Lung (tissue), 12 donors: Measurements from ENCODE around the gene PRKCE. TPM values are rescaled to one million over a fixed set of nuclear protein-coding genes. Genes with fewer than 3 reads are reported as not detected.

Experiments
- ATAC-seq: fragments of 200-7000 bp; cut with Tn5 transposase; one replicate; pipeline ENCODE4 v1.9.1; 2020; ENCODE audit warnings: moderate number of reproducible peaks; ENCODE audit not compliant: insufficient read depth, low FRiP score
- DNase-seq, 3 donors: peaks; one replicate each; pipeline ENCODE4 v3.0.0-alpha.2; 2013 to 2017
- H3K27ac ChIP-seq, 2 donors: one replicate each; pipeline ENCODE4 v1.5.1; 2013; ENCODE audit warnings: mild to moderate bottlenecking in 2 of 2, moderate library complexity in 2 of 2, control low read depth in 1 of 2, inconsistent platforms in 1 of 2, low read depth in 1 of 2, low read length in 1 of 2
- H3K27me3 ChIP-seq, 3 donors: one replicate each; pipeline ENCODE4 v1.5.1; 2013; ENCODE audit warnings: low read length in 2 of 3; ENCODE audit not compliant: control insufficient read depth in 3 of 3, insufficient read depth in 3 of 3
- H3K36me3 ChIP-seq, 4 donors: one replicate each; pipeline ENCODE4 v1.5.1; 2013; ENCODE audit warnings: low read length in 4 of 4, mild to moderate bottlenecking in 1 of 4, moderate library complexity in 1 of 4; ENCODE audit not compliant: control insufficient read depth in 4 of 4, insufficient read depth in 4 of 4
- H3K4me1 ChIP-seq, 5 donors: one replicate each; pipeline ENCODE4 v1.5.1; 2013; ENCODE audit warnings: low read length in 5 of 5, mild to moderate bottlenecking in 2 of 5, moderate library complexity in 1 of 5; ENCODE audit not compliant: control insufficient read depth in 5 of 5, insufficient read depth in 5 of 5
- H3K4me3 ChIP-seq: one replicate; pipeline ENCODE4 v1.5.1; 2013; ENCODE audit warnings: mild to moderate bottlenecking, control low read depth, moderate library complexity
- H3K9ac ChIP-seq, 2 donors: one replicate each; pipeline ENCODE4 v1.5.1; 2013; ENCODE audit warnings: low read length in 2 of 2, control low read depth in 1 of 2; ENCODE audit not compliant: insufficient read depth in 1 of 2
- H3K9me3 ChIP-seq, 4 donors: one replicate each; pipeline ENCODE4 v1.5.1; 2013; ENCODE audit warnings: low read length in 3 of 4, mild to moderate bottlenecking in 1 of 4, moderate library complexity in 1 of 4; ENCODE audit not compliant: control insufficient read depth in 4 of 4, insufficient read depth in 3 of 4
- WGBS, 2 donors: extraction: QIAGEN DNeasy Blood & Tissue Kit; methylation state at CpG; one replicate each; pipeline ENCODE4 v1.1.7; 2013; 5-methylcytosine and 5-hydroxymethylcytosine counted together
- polyA plus RNA-seq, 2 donors: library from polyadenylated mRNA; stranded (reverse); fragments of 200-250 nt; gene quantifications; one replicate each; pipeline ENCODE4 v1.2.1, GENCODE V29; 2013
- total RNA-seq, 2 donors: library from RNA; depleted of rRNA in 1 of 2; stranded (reverse); fragments of >200 nt in 1 of 2; gene quantifications; one replicate each; pipeline ENCODE4 v1.2.1, GENCODE V29; 2014 to 2021
- TF ChIP-seq, protein P1 (sequence below): IDR thresholded peaks from 2 replicates; pipeline ENCODE4 v1.5.1; 2012; ENCODE audit warnings: mild to moderate bottlenecking; ENCODE audit errors: control extremely low read depth, extremely low read depth
- donor health status: control.
- donor health status: control.
- donor health status: Bipolar disorder and iron deficiency.
- donor health status: healthy.
- donor health status: DM: yes; HTN: yes; CAD: no.

Gene PRKCE
- total and polyA plus RNA-seq, 4 donors: 12.5 to 82.2 (median 32.1) TPM

DNA sequence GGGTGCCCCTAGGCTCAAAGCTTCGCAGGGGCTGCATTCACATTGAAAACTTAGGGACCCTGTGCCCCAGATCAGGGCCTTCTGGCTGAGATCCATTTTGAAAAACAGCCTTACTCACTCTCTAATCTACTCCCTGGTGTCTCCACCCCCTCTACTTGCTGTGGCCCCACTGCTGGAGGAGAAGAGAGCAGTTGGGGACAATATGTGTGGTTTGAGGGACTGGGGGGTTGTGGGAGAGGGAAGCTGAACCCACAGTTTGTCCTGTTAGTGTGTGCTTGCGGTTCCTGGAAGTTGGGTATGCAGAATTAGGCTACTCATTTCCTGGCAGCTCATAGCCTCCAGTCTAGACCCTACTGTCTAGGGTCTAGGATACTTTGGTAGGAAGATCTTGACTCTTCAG is 211.4 kb downstream of the PRKCE start:
- Histone ChIP-seq H3K27ac (no peak overlapping the region), H3K4me3 (no peak overlapping the region), H3K9me3 (no peaks in the 10 kb centered on the region), H3K9ac (no peak overlapping the region), H3K36me3 (peaks cover 0 to 2% (median 0%) of the 10 kb centered on the region in 4 donors), H3K4me1 (peaks cover 6 to 46% (median 15%) of the 10 kb centered on the region in 5 donors), H3K27me3 (no peaks in the 10 kb centered on the region)
- WGBS, 2 donors: 40 to 55% methylated on average over 2 of the region's 2 CpGs
- ATAC-seq (no peak), DNase-seq (no peak)
- TF ChIP-seq, protein P1, sequence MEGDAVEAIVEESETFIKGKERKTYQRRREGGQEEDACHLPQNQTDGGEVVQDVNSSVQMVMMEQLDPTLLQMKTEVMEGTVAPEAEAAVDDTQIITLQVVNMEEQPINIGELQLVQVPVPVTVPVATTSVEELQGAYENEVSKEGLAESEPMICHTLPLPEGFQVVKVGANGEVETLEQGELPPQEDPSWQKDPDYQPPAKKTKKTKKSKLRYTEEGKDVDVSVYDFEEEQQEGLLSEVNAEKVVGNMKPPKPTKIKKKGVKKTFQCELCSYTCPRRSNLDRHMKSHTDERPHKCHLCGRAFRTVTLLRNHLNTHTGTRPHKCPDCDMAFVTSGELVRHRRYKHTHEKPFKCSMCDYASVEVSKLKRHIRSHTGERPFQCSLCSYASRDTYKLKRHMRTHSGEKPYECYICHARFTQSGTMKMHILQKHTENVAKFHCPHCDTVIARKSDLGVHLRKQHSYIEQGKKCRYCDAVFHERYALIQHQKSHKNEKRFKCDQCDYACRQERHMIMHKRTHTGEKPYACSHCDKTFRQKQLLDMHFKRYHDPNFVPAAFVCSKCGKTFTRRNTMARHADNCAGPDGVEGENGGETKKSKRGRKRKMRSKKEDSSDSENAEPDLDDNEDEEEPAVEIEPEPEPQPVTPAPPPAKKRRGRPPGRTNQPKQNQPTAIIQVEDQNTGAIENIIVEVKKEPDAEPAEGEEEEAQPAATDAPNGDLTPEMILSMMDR: no peak

DNA sequence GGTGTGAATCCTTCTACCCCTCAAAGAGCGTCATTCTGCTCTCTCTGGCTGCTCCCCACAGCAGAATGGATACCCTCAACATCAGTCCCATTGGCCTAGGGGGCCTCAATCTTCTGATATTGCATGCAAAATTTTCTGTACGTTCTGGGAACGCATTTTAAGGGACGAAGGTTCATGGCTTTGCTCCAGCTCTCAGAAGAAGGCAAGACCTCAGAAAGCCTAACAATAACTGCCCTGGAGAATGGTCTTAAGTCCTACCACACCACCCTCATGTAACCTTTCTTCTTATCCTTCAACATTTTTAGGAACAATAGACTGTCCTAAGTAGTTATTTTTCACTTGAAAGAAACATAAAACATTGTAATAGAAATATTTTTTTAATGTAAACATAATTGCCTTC is 212.6 kb downstream of the PRKCE start:
- Histone ChIP-seq H3K9me3 (no peaks in the 10 kb centered on the region), H3K4me3 (no peak overlapping the region), H3K27me3 (no peaks in the 10 kb centered on the region), H3K36me3 (peaks cover 0 to 2% (median 0%) of the 10 kb centered on the region in 4 donors), H3K9ac (no peak overlapping the region), H3K4me1 (peaks cover 6 to 46% (median 15%) of the 10 kb centered on the region in 5 donors), H3K27ac (no peak overlapping the region)
- DNase-seq: peak in 2 of 3 donors; percentile 57 to 65
- no peak for ATAC-seq
- WGBS, 2 donors: 94 to 96% methylated on average over 4 of the region's 4 CpGs
- TF ChIP-seq, protein P1: no peak

GRCh38 chr2:45867349-45867748 is 215.9 kb downstream of the PRKCE start:
- 88 to 92% methylated on average over 3 of the region's 3 CpGs for WGBS, 2 donors
- ATAC-seq: no peak
- peaks cover 0 to 24% (median 3%) of the 10 kb centered on the region in 5 donors for H3K4me1 ChIP-seq

More at GRCh38 chr2:45867349-45867748, 215.9 kb downstream of the PRKCE start:
- no peak overlapping the region for H3K4me3 ChIP-seq
- TF ChIP-seq, protein P1: no peak
- no peaks in the 10 kb centered on the region for H3K27me3 ChIP-seq
- no peak overlapping the region for H3K9ac ChIP-seq
- H3K27ac ChIP-seq: no peak overlapping the region
- peaks cover 0 to 2% (median 0%) of the 10 kb centered on the region in 4 donors for H3K36me3 ChIP-seq
- DNase-seq: no peak
- no peaks in the 10 kb centered on the region for H3K9me3 ChIP-seq
